Measurements from ENCODE around the gene KIF26B.

- TF ChIP-seq POLR2A (IDR thresholded peaks at IDR 0.05; ENCODE audit: low read depth, low read length) (no peak), POLR2AphosphoS5 (IDR thresholded peaks at IDR 0.05; ENCODE audit: low read depth, low read length) (no peak), TAF1 (IDR thresholded peaks at IDR 0.05; ENCODE audit: low read depth, low read length) (no peak), POU2F2 (IDR thresholded peaks at IDR 0.05; ENCODE audit: low read depth, low read length) (no peak)
Measured at GRCh38 chr1:245590726-245591125, 435.9 kb downstream of the KIF26B start.
